HG03045 (cell line): ENCODE results near the gene SEMA6D.

ENCODE experiments used
- ATAC-seq: cut with Tn5 transposase; IDR thresholded peaks from one replicate; pipeline ENCODE4 v1.9.1; 2021; ENCODE audit warnings: mild to moderate bottlenecking, moderate library complexity; ENCODE audit not compliant: unreplicated experiment

Gene SEMA6D, protein sequence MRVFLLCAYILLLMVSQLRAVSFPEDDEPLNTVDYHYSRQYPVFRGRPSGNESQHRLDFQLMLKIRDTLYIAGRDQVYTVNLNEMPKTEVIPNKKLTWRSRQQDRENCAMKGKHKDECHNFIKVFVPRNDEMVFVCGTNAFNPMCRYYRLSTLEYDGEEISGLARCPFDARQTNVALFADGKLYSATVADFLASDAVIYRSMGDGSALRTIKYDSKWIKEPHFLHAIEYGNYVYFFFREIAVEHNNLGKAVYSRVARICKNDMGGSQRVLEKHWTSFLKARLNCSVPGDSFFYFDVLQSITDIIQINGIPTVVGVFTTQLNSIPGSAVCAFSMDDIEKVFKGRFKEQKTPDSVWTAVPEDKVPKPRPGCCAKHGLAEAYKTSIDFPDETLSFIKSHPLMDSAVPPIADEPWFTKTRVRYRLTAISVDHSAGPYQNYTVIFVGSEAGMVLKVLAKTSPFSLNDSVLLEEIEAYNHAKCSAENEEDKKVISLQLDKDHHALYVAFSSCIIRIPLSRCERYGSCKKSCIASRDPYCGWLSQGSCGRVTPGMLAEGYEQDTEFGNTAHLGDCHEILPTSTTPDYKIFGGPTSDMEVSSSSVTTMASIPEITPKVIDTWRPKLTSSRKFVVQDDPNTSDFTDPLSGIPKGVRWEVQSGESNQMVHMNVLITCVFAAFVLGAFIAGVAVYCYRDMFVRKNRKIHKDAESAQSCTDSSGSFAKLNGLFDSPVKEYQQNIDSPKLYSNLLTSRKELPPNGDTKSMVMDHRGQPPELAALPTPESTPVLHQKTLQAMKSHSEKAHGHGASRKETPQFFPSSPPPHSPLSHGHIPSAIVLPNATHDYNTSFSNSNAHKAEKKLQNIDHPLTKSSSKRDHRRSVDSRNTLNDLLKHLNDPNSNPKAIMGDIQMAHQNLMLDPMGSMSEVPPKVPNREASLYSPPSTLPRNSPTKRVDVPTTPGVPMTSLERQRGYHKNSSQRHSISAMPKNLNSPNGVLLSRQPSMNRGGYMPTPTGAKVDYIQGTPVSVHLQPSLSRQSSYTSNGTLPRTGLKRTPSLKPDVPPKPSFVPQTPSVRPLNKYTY

DNA sequence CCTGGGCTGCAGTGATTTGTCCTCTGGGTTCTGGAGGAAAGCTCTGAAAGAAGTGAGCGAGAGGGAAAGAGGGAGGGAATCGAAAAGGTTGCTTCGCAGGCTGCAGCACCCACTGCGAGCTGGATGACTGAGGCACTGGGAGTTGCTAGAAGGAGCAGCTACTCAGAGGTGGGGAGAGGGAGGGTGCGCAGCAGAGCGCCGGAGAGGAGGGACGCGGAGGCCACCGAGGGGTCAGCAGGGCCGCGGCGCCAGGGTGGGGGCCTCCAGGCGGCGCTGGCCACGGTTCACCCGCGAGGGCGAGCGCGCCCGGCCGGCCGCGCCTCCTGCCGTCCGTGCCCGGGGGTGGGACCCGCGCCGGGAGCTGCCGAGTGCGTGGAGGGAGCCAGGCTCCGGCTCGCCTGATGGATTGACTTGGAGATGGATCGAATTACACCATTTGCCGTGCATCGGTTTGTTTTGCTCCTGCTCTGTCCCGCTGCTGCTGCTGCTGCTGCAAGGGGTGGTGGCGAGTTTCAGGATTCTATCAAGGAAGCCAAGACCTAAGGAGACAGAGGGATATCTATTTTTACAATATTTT lies at the start of gene SEMA6D:
TSS of gene SEMA6D (plus strand) at position 470 of the 577 bp plus-strand sequence. CDS start 42,294 bp downstream, outside the sequence.
- ATAC-seq, result no peak

DNA sequence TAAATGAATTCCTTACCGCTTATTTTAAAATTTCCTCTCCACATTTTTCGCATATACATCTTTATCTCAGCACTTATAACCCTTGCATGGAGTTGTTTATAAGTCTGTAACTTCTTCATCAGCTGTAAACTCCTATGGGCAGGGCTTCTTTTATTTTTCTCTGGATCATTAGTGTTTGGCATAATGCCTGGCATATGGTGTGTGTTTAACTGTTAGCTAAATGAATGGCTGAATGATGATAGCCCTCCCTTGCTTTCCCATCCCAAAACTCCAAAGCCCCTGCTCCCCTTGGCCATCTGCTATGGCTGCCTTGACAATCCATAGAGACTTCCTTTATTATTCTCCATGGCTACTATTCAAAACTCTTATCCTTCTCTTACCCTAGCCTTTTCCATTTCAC lies 48.1 kb upstream of the SEMA6D start:
- ATAC-seq, result no peak

DNA sequence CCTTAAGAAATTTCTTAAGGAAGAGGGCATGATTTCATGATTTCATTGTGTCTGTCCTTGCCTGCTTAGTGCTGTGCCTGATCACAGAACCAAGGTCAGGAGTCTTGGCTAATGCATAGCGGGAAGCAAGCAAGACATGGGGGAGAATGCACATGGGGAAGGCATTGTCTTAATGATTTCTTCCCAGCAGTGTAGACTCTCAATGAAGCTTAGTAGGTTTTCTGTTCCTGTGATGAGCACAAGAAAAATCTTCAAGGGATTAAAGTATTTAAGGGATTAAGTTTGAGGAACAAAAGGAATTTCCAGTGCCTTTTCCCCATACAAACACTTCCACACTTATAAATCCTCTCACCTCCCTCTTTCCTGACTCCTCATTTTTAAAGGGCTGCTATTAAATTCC lies 46.9 kb upstream of the SEMA6D start:
- ATAC-seq, result no peak

DNA sequence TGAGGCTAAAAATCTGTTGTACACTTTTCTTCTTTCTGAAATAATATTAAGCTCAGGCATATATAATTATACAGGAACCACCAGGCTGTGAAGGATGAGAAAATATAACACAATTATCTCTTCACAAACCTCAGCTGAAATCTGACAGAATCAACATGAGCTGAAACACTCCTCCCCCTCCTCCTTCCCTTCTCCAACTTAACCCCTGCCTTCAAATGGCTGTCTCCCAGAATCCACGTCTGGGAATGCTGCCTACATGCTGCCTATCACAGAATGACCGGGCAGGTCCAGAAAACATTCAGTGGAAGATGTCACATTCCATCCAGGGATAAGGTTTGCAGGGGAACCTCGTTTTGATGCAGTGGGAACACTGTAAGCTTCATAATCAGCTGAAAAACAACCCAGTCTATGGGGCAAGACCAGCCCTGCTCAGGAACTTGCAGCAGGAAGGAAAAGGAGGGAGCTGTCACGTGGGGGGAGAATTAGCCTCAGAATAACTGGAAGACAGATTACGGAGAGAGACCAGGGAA lies 44.0 kb upstream of the SEMA6D start:
- no peak for ATAC-seq

DNA sequence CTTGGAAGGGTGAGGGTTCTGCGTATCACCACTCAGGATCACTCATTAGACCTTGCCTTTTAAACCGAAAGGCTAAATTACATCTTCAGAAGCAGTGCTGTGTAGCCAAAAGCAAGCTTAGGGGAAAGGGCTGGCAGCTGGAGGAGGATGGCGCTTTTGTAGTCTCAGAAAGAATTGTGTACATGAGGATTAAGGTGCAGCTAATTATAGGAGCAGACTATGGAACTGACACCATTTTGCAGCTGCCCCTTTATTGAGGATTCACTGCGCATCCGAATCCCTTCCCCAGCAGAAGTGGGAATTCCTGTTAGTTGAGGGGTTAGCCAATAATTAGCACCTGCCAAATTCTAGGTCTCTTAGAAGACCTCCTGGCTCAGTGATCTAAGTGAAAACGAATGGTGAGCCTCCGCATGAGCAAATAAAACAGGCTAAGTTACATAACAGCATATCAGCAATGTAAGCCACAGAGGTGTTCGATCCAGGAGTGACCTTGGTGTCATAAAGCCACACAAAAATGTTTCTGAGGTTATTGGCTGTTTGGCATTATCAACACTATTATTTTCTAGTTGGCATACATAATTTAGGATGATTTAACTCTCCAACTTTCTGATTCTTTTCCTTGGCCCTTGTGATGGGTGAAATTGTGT lies 42.6 kb upstream of the SEMA6D start:
- ATAC-seq, result no peak

DNA sequence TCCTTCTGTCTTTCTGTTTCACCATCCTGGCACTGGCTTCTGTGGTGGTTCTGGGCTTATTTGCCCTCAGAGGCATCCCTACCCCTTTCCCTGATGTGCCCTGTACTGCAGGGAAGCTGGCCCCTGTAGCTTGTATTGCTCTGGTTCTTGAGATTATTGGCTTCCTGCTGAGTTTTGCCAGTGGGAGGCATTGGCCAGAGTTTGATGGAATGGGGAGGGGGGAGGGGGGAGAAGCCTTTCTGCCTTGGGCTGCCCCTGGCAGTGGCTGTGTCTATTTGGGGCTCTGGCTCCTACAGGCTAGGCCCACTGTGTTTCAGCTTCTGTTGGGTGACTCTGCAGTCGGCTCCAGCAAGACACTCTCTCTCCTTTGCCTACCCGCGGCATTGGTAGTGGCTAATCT lies 41.6 kb upstream of the SEMA6D start:
- no peak for ATAC-seq

DNA sequence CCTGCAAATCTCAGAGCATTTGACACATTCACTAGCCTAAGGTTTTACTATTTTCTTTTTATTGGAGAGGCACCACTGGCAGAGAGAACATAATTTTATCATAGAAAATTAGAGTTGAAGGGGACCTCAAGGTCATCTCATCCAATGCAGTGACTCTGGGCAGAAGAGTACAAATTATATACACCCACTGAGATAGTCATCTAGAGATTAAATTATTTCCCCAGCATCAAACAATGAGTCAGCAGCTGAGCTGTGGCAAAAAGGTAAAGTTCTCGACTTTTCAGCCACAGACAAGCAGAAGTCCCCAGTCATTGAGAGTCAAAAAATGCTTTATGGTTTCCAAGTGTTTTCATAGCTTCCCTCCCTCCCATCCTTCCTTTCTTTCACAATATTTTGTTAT lies 39.3 kb upstream of the SEMA6D start:
- ATAC-seq, result no peak

DNA sequence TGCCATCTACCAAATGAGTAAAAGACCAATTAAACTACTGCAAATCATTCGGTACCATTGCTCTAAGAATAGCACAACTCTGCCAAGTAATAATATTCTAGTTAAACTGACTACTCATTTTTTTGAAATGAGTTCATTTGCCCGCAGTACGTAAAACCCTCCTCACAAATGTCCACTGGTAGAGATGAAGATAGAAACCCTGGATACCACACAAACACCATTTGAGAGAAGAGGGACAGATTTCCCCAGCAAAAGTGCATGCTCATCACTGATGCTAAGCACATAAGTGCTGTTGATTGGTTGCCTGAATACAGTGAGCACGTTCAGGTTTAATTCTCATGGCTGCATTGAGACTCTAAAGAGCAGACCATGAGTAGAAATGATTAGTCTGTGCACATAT lies 34.6 kb upstream of the SEMA6D start:
- no peak for ATAC-seq

DNA sequence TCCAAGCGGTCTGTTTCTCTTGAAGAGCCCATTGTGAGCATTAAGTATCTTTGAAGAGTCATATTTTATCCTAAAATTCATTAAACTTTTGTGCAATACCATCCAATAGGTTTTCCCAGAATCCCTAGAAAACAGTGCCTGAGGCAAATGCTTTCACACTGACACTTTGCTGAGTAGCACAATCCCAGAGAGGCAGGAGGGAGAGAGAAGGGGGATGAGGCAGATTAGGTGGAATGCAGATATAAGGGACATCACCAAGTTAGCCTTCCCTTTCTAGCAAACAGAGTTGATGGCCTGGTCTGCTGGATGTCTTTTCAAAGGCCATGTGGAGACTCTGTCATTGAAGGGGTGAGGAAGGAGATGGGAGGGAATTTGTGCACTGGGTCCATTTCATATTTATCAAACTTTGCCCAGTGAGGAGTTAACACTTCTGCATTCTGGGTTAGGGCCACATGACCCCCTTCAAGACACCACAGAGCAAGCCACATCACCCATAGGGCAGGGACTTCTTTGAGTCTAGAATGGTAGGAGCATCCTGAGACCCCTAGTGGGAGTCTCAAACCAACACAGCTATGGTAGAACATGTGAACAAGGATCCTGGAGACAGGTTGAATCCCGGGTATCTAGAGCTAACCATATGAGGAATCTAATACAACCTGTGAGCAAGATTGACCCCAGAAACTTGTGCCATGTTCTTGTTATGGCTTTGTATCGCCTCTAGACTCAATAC lies 32.0 kb upstream of the SEMA6D start:
- ATAC-seq, result no peak

DNA sequence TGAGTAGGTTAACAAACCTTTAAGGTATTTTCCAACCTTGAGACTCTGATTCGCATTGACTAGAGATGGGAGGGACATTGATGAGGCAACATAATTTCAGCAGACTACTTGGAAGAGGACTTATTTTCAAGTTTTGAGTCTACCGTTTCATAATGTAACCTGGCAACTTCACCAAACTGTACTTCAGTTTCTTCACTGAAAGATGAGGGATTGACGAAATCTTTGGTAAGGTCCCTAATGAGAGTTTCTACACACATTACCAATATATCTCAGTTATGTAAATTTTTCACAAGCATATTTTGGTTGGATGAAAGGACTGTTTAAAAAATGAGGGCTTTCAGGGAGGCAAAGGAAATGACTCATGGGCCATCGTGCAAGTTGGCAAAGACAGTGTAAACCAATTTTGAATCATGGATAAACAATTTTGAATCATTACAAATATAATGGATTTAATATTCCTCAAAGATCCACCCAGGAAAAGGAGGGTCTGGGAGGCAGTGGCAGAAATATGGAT lies 28.7 kb upstream of the SEMA6D start:
- no peak for ATAC-seq

DNA sequence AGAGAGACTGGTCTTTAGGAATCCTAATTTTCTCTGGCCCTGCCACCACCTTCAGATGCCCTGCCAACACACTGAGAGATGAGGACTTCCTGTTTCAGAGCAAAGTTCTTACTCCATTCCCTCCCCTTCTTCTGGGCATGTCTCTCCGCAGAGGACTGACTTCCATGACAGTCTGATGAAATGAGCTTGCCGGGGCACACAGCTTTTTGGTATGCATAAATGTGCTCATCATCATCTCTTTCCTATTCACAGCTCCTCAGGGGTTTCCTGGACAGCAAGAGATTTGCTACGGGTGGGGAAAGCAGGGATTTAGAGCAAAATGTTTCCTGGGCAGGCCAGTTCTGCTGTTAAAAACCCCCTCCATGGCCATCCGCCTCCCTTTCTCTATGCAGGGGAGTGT lies 27.6 kb upstream of the SEMA6D start:
- no peak for ATAC-seq

DNA sequence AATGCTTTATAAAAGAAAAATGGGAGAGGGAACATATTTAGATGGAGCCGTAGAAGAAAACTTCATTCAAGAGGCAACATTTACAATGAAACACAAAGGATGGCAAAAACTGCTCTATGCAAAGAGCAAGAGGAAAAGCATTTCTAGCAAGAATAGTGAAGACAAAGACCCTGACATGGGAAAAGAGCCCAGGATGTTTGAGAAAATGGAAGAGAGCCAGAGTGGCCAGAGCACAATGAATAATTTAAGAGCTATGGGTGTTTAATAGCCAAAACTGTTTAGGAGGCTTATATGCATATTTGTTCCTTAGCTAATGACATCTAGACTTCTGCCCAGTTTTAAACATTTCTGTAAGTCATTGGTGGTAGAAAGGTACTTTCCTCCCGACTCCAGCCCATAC lies 25.4 kb upstream of the SEMA6D start:
- no peak for ATAC-seq

DNA sequence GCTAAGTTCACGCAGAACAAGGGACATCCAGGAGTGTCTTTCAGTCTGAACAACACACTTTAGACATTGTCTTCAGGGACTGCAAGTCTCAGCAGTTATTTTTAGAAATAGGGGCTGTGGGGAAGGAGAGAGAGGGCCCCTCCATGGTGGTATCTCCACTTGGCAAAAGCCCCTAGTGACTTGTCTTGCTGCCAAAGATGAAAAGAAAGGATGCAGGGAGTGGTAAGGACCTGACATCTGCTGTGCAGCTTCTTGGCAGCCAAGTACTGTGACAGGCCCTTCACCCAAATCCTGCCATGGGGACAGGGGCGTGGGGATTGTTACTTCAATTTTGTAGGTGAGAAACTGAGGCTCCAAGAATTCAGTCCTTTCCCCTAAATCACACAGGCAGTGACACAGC lies 21.0 kb upstream of the SEMA6D start:
- ATAC-seq, result no peak

DNA sequence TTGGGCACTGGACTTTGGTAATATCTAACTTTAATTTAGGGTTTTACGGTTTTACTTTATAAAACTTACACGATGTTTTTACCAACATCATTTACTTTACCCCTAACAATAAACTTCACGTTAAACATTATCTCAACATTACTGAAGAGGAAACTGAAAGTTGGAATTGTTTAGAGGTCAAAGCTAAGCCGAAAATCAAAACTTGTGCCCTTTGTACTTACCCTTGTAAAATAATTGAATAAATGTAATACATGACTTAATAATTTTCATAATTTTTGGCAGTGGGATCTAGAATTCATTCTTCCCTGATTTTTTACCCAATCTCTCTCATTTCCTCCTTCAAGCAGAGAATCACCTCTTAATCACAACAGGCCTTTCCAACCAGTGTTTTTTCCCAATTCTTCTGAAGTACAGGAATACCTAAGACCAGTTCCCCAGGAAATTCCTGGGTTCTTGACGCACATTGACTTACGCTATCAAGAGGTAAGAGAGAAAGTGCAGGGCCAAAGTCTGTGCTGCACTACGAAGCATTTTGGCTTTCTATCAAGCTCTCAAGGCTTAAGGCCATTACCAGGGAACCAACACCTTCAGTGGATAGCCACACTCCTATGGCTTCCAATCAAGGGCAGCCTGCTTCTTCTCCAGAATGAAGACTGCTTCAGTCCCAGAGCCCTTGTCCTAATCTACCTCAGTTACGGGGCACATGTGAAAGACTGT lies 11.9 kb upstream of the SEMA6D start:
- no peak for ATAC-seq

DNA sequence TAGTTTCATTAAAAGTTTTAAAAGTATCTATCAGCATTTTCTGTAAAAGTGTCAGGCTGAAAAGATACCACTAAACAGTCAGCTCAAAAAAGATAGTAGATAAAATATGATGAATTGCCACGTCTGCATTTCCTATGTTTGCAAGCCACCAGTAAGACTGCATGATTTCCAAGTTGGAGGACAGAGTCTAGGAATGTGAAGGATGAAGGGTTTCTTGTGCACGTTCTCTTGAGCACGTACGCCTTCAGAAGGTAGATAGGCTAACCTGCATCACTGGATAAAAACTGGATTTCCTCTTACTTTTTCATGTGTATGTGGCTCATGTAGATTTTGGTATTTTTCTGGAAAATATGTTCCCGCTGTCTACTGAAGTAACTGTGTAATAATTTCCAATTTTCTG lies 9.9 kb upstream of the SEMA6D start:
- ATAC-seq, result no peak

DNA sequence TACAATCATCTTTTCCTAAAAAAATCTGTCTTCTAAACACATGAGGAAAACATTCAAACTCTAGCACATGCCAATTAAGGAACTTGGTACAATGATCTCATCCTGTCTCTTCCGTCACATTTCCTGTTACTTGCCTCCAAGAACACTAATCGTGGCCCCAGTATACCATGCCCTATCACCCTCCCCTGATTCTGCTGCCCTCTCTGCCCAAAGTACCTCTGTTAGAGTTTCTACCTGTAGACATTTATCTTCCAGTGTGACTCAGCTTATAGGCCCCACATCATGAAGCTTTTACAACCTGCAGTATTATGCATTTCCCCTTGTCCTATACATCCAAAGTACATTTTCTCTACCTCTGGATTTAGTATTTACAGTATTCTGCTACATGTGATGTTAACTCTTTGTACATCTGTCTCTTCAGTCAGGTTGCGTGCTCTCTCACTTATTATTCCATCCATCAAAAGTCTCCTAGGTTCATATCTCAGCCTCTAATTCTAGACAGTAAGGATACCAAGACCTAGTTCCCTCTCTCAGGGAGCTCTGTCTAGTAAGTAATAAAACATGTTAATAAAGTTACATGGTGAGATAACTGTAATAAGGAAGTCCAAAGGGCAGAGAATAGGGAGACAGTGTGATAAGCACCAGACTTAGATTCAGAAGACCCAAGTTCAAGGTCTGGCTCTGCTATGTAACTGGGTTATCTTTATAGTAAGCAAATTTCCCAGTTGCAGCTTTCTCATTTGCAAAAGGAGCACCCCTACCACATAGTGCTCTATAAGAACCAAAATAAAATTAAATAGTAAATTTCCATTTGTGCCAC lies 8.9 kb upstream of the SEMA6D start:
- ATAC-seq, result no peak

DNA sequence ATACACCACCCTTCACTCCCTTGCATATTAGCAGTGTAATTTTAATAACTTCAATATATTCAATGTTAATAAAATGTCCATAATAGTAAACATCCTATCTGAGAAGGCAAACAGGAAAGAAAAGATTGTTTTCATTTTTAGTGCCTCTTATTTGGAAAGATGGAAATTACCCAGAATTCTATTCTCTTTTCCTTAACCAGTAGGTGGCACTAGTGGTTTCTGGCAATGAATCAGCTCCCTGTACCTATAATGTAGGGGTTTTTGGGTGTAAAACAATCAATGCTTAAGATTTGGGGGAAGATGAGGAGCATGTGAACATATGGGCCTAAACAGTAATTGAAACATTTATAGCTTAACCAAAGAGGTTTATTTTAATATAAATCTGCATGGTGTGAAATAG lies 5.7 kb upstream of the SEMA6D start:
- no peak for ATAC-seq

DNA sequence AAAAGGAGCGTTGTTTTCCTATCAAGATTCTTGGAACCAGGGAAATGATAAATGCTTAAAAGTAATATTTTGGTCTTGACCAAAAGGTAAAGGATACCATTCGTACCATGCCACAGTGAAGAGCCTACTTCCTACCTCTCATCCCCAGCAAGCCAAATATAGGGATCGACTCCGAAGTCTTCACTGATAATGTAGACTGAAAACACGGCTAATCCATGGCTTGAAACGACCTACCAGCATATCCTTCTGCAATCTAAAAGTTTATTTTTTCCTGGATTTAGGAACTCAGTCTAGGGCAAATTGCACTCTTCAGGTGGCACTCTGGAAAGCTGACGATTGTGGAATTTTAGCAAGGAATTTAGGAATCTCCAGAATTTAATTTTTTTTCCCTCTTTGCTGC lies 1.9 kb upstream of the SEMA6D start:
- no peak for ATAC-seq
